NCI-H2107 treated with DMSO at 0.1 percent for 48 hours (cell line): Measurements from ENCODE around the gene TXNDC2.

Source experiments
- DNase-seq: peaks from one replicate; lab custom pipeline; 2025; ENCODE audit not compliant: unreplicated experiment; lab: John Stamatoyannopoulos, UW

Gene TXNDC2

GRCh38 chr18:9859232-9859631, 26.5 kb upstream of the TXNDC2 start:
- no peak for DNase-seq

- no peak for DNase-seq
These were observed 25.1 kb upstream of the TXNDC2 start for GRCh38 chr18:9860682-9861081.

GRCh38 chr18:9861157-9861556, 24.6 kb upstream of the TXNDC2 start:
- no peak for DNase-seq

GRCh38 chr18:9861933-9862332, 23.8 kb upstream of the TXNDC2 start:
- DNase-seq, result no peak

GRCh38 chr18:9862686-9863085, 23.1 kb upstream of the TXNDC2 start:
- no peak for DNase-seq

GRCh38 chr18:9863282-9863681, 22.5 kb upstream of the TXNDC2 start:
- no peak for DNase-seq

GRCh38 chr18:9865764-9866490, 19.8 kb upstream of the TXNDC2 start:
- DNase-seq, result no peak

- no peak for DNase-seq
These were observed 19.1 kb upstream of the TXNDC2 start for GRCh38 chr18:9866627-9867026.

GRCh38 chr18:9867071-9867594, 18.6 kb upstream of the TXNDC2 start:
- DNase-seq, result no peak

- no peak for DNase-seq
These were observed 16.7 kb upstream of the TXNDC2 start for GRCh38 chr18:9868857-9869714.

GRCh38 chr18:9869715-9870430, 15.9 kb upstream of the TXNDC2 start:
- DNase-seq, result no peak

GRCh38 chr18:9870431-9871008, 15.3 kb upstream of the TXNDC2 start:
- DNase-seq, result no peak

GRCh38 chr18:9871244-9871746, 14.5 kb upstream of the TXNDC2 start:
- DNase-seq, result no peak

GRCh38 chr18:9872823-9873222, 12.9 kb upstream of the TXNDC2 start:
- DNase-seq, result no peak

GRCh38 chr18:9874728-9875127, 11.0 kb upstream of the TXNDC2 start:
- DNase-seq, result no peak

- no peak for DNase-seq
These were observed 9.4 kb upstream of the TXNDC2 start for GRCh38 chr18:9876212-9876866.

GRCh38 chr18:9876867-9877654, 8.7 kb upstream of the TXNDC2 start:
- DNase-seq, result no peak

GRCh38 chr18:9877655-9878014, 8.1 kb upstream of the TXNDC2 start:
- DNase-seq, result no peak

GRCh38 chr18:9878095-9878494, 7.7 kb upstream of the TXNDC2 start:
- no peak for DNase-seq

- DNase-seq, result no peak
These were observed 7.0 kb upstream of the TXNDC2 start for GRCh38 chr18:9878783-9879242.
